ENCODE measurements around the gene LCE1E.

The LCE1E gene

DNA sequence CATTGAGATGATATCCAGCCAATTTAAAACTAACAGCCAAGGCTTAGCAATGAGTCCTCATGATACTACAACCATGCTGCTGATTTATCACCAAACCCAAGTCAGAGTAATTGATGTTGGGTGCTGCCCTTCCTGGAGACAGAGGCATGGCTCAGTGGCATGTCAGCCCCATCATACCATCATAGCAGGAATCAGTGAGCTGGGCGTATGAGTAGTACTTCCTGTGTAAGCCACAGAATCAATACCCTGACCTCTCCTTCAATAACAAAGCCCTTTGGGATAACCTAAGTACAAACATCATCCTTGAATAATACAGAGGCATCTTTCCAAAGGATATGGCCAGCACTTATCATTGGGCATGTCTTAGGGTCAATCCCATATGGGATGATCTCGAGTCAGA lies 3.0 kb upstream of the LCE1E start:
- DNase-seq, result no peak

DNA sequence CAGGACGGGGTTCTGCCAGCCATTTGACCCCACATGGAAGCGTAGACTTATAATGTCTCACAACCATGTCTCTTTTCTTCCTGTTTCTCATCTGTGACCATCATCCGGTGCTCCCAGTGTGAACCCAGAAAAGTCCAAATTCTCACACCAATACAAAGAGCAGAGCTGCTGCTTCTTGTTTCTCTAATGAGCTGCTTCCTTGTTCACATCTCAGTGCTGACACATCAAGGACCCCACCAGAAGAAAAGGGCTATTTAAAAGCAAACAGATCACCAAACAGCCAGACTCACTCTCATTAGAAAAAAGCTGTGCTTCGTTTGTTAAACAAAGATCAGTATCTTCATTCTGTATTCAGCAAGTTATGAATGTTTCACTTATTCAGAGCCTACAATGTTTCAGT lies 9.6 kb downstream of the LCE1E start:
- DNase-seq, result no peak

- no peak for DNase-seq
Observed at GRCh38 chr1:152796421-152796820, 10.4 kb downstream of the LCE1E start, which contains the start of gene LCE1D. TSS of gene LCE1D (plus strand) at chr1:152796721. CDS start at chr1:152797795, 1,074 bp downstream.

GRCh38 chr1:152801333-152801732 lies 15.3 kb downstream of the LCE1E start:
- DNase-seq, result no peak

DNA sequence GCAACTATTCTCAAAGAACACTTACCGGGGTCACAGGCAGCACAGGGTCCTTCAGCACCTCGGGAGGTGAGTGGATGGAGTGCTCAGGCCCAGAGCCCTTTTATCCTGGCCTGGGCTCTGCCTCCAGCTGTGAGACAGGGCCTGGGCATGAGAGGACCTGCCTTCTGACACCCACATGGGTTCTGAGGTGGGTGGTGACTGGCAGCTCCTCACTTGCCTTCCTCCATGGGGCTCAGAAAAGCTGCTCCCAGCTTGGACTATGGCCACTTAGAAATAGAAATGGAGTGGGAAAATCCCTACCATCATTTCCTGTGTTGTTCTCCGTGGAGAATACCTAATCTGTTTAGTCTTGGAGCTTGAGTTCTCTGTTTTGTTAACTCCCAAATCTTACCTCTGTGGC lies 20.5 kb downstream of the LCE1E start, which contains the start of gene LCE1C:
LCE1C (minus strand) TSS at position 76 of the 400 bp plus-strand sequence. CDS start 1,173 bp downstream, outside the sequence.
- DNase-seq, result no peak

DNA sequence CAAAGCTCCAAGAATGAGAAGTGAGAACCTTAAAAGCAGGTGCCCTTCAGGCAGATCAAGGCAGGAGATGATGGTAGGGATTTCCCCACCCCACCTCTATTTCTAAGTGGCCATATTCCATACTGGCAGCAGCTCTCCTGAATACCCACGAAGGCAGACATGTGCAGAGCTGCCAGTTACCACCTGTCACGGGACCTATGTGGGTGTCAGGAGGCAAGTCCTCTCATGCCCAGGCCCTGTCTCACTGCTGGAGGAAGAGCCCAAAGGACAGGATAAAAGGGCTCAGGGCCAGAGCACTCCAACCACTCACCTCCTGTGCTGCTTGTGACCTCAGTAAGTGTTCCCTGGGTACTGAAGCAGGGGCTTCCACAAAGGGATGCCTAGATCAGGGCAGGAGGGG lies 25.0 kb downstream of the LCE1E start:
- no peak for DNase-seq

GRCh38 chr1:152811671-152812070 lies 25.6 kb downstream of the LCE1E start, which contains the start of gene LCE1B:
TSS of gene LCE1B (plus strand) at chr1:152811971. CDS start at chr1:152812447, 476 bp downstream.
- no peak for DNase-seq

GRCh38 chr1:152817309-152817708 lies 31.3 kb downstream of the LCE1E start:
- DNase-seq, result no peak

GRCh38 chr1:152823294-152823693 lies 37.2 kb downstream of the LCE1E start:
- no peak for DNase-seq

DNA sequence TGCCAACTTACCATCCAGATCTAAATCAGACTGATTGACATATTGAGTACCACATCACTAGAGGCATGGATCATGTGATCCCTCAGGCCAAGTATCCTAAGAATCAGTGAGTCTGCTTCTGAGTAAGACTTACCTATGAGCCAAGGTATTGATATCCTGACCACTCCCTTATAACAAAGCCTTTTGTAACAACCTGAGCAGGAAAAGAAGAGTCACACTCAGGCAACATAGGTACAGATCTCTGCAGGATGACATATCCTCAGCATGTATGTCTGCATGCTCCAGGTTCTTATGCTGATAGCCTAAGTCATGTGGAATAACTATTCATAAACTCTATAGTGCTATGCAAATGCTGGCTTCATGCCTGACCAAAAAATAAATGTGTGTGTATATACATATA lies 38.9 kb downstream of the LCE1E start:
- no peak for DNase-seq

DNA sequence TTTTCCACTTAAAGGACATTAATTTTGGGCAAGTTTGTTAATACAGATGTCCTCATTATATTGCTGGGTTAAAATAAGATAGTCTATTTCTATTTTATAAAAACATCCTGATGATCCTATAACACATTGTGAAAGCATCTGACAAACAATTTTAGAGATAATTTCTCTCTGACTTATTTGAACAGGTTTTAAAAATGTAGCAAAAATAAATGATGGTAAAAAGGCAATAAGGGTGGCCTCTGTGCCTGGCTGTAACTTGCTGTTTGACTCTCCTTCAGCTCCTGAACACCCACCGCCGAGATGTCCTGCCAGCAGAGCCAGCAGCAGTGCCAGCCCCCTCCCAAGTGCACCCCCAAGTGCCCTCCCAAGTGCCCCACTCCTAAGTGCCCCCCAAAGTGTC lies 41.1 kb downstream of the LCE1E start, which contains the start of gene LCE1A:
LCE1A (plus strand) TSS at position 301 of the 400 bp plus-strand sequence; CDS start at position 301, 0 bp downstream.
- no peak for DNase-seq

GRCh38 chr1:152836870-152837269 lies 50.8 kb downstream of the LCE1E start:
- DNase-seq, result no peak
